GM18519 (cell line): Measurements from ENCODE around the gene NUCB1.
"Not testable (repeated sequence)": the region's sequence is repeated elsewhere in the genome, so short reads cannot be mapped to it uniquely, and the experiment has no call there.

Experiments used
- ATAC-seq: cut with Tn5 transposase; IDR thresholded peaks from one replicate; pipeline ENCODE4 v1.9.1; 2021; ENCODE audit warnings: mild to moderate bottlenecking, moderate library complexity; ENCODE audit not compliant: unreplicated experiment, low FRiP score

NUCB1 gene

GRCh38 chr19:48899781-48900476, at the start of gene NUCB1:
Gene NUCB1 (plus strand): TSS chr19:48900312. CDS start chr19:48900797, 485 bp downstream.
- ATAC-seq, result no peak

- ATAC-seq, result no peak
Measured at GRCh38 chr19:48852292-48852691, 47.8 kb upstream of the NUCB1 start.

- ATAC-seq, result no peak
Measured at GRCh38 chr19:48853483-48853882, 46.6 kb upstream of the NUCB1 start.

GRCh38 chr19:48854103-48854502, 46.0 kb upstream of the NUCB1 start:
- ATAC-seq, result no peak

- ATAC-seq, result no peak
Measured at GRCh38 chr19:48856921-48857320, 43.2 kb upstream of the NUCB1 start.

GRCh38 chr19:48858984-48859710, 41.0 kb upstream of the NUCB1 start:
- ATAC-seq, result no peak

GRCh38 chr19:48859711-48860572, 40.2 kb upstream of the NUCB1 start:
- peak; percentile 78 for ATAC-seq

GRCh38 chr19:48861313-48861712, 38.8 kb upstream of the NUCB1 start:
- ATAC-seq, result no peak

GRCh38 chr19:48862827-48863226, 37.3 kb upstream of the NUCB1 start:
- ATAC-seq, result no peak

GRCh38 chr19:48866692-48867091, 33.4 kb upstream of the NUCB1 start:
- ATAC-seq, result no peak

GRCh38 chr19:48867123-48867745, 32.9 kb upstream of the NUCB1 start:
- ATAC-seq, result no peak

GRCh38 chr19:48867746-48868113, 32.4 kb upstream of the NUCB1 start:
- no peak for ATAC-seq

GRCh38 chr19:48868114-48868886, 31.8 kb upstream of the NUCB1 start, which contains the start of gene PLEKHA4:
Gene PLEKHA4 (minus strand): TSS chr19:48868617. CDS start chr19:48867620, 997 bp downstream.
- ATAC-seq, result no peak

GRCh38 chr19:48870048-48870447, 30.1 kb upstream of the NUCB1 start:
- ATAC-seq, result no peak

GRCh38 chr19:48871471-48872181, 28.5 kb upstream of the NUCB1 start:
- ATAC-seq, result not testable (repeated sequence)

GRCh38 chr19:48872182-48872883, 27.8 kb upstream of the NUCB1 start, which contains the start of gene PPP1R15A:
Gene PPP1R15A (plus strand): TSS chr19:48872421. CDS start chr19:48873234, 813 bp downstream.
- ATAC-seq, result no peak

GRCh38 chr19:48872884-48873475, 27.1 kb upstream of the NUCB1 start:
- ATAC-seq, result no peak
